ENCODE measurements around the gene RNF223.

The RNF223 gene

GRCh38 chr1:1082776-1083415, 8.8 kb upstream of the RNF223 start:
- Histone ChIP-seq H3K4me1 (ENCODE audit: control insufficient read depth in 1 of 2, insufficient read depth in 1 of 2, low read depth in 1 of 2, low read length in 1 of 2) (peaks cover 6 to 8% of the 10 kb centered on the region in 2 experiments), H3K27ac (no peak overlapping the region), H3K27me3 (peaks cover 19% of the 10 kb centered on the region), H3K9me3 (no peaks in the 10 kb centered on the region), H3K36me3 (no peaks in the 10 kb centered on the region), H3K4me3 (ENCODE audit: low read depth in 1 of 2, low read length in 1 of 2) (no peak overlapping the region)
- TF ChIP-seq CTCF (IDR thresholded peaks at IDR 0.05), result no peak

- Histone ChIP-seq H3K27ac (no peak overlapping the region), H3K27me3 (peaks cover 19% of the 10 kb centered on the region), H3K4me1 (ENCODE audit: control insufficient read depth in 1 of 2, insufficient read depth in 1 of 2, low read depth in 1 of 2, low read length in 1 of 2) (peaks cover 6 to 8% of the 10 kb centered on the region in 2 experiments), H3K9me3 (no peaks in the 10 kb centered on the region), H3K4me3 (ENCODE audit: low read depth in 1 of 2, low read length in 1 of 2) (no peak overlapping the region), H3K36me3 (no peaks in the 10 kb centered on the region)
- no peak for TF ChIP-seq CTCF (IDR thresholded peaks at IDR 0.05)
Measured at GRCh38 chr1:1082239-1082775, 8.2 kb upstream of the RNF223 start.

GRCh38 chr1:1081311-1082238, 7.5 kb upstream of the RNF223 start:
- no peak for TF ChIP-seq CTCF (IDR thresholded peaks at IDR 0.05)
- Histone ChIP-seq H3K9me3 (no peaks in the 10 kb centered on the region), H3K27me3 (peaks cover 19% of the 10 kb centered on the region), H3K36me3 (no peaks in the 10 kb centered on the region), H3K27ac (no peak overlapping the region), H3K4me1 (ENCODE audit: control insufficient read depth in 1 of 2, insufficient read depth in 1 of 2, low read depth in 1 of 2, low read length in 1 of 2) (peaks cover 6 to 8% of the 10 kb centered on the region in 2 experiments), H3K4me3 (ENCODE audit: low read depth in 1 of 2, low read length in 1 of 2) (no peak overlapping the region)

- Histone ChIP-seq H3K27me3 (peaks cover 19% of the 10 kb centered on the region), H3K36me3 (no peaks in the 10 kb centered on the region), H3K4me1 (ENCODE audit: control insufficient read depth in 1 of 2, insufficient read depth in 1 of 2, low read depth in 1 of 2, low read length in 1 of 2) (peaks cover 6 to 8% of the 10 kb centered on the region in 2 experiments), H3K9me3 (no peaks in the 10 kb centered on the region), H3K4me3 (ENCODE audit: low read depth in 1 of 2, low read length in 1 of 2) (no peak overlapping the region), H3K27ac (no peak overlapping the region)
- no peak for TF ChIP-seq CTCF (IDR thresholded peaks at IDR 0.05)
Measured at GRCh38 chr1:1080951-1081310, 6.8 kb upstream of the RNF223 start.

GRCh38 chr1:1080122-1080757, 6.1 kb upstream of the RNF223 start:
- H3K4me1 ChIP-seq (ENCODE audit: control insufficient read depth in 1 of 2, insufficient read depth in 1 of 2, low read depth in 1 of 2, low read length in 1 of 2), result peaks cover 6 to 8% of the 10 kb centered on the region in 2 experiments
- no peak overlapping the region for H3K27ac ChIP-seq
- H3K4me3 ChIP-seq (ENCODE audit: low read depth in 1 of 2, low read length in 1 of 2), result peak overlapping the region; percentile 8 to 18
- TF ChIP-seq CTCF (IDR thresholded peaks at IDR 0.05), result no peak
- no peaks in the 10 kb centered on the region for H3K9me3 ChIP-seq
- H3K27me3 ChIP-seq, result peaks cover 22% of the 10 kb centered on the region
- no peaks in the 10 kb centered on the region for H3K36me3 ChIP-seq

All from neutrophil (primary cell).